Ovary (tissue), 3 donors: Measurements from ENCODE around the gene NINL.

Experiments used
- POLR2A ChIP-seq: fragments of 450-650 bp; IDR thresholded peaks from one replicate; pipeline ENCODE4 v1.6.1; 2017; ENCODE audit warnings: antibody characterized with exemption, mild to moderate bottlenecking, moderate library complexity
- TF ChIP-seq, protein P1 (sequence below), 3 donors: fragments of 450-650 bp in 2 of 3; fragments of 200-600 bp in 1 of 3; IDR thresholded peaks; one replicate each; pipeline versions ENCODE4 v1.5.1 to v1.8.0; 2016 to 2022; ENCODE audit warnings: antibody characterized with exemption in 3 of 3, mild to moderate bottlenecking in 1 of 3
- donor health status: DM: no; HTN: no; CAD: no.

DNA sequence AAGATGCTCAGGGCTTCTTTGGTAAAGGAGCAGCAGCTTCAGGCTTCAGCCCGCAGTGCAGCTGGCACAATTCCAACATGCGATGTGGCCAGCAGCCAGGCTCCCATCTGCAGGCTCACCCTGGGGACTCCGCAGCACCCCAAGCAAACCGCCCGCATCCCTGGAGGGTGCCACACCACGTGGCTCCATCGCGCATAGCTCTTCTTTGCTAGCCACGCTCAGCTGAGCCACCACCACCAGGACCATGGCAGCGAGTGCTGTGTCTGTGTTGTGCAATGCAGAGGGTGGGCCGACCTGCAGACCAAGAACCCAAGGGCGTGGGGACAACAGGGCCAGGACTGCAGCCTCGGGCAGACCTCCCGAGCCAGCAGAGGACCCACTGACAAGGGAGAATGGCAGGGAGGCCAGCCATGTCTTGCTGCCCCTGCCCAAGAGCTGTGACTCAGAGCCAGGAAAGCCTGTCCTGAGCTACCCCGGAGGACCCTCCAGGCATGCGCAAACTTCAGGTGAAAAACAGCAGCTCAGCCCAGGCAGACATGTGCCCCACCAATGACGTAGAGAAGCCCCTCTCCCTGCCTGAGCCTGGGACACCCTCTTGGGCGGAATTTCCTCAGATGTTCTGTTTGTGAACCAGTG is 90.0 kb downstream of the NINL start:
- TF ChIP-seq POLR2A: no peak
- TF ChIP-seq, protein P1, sequence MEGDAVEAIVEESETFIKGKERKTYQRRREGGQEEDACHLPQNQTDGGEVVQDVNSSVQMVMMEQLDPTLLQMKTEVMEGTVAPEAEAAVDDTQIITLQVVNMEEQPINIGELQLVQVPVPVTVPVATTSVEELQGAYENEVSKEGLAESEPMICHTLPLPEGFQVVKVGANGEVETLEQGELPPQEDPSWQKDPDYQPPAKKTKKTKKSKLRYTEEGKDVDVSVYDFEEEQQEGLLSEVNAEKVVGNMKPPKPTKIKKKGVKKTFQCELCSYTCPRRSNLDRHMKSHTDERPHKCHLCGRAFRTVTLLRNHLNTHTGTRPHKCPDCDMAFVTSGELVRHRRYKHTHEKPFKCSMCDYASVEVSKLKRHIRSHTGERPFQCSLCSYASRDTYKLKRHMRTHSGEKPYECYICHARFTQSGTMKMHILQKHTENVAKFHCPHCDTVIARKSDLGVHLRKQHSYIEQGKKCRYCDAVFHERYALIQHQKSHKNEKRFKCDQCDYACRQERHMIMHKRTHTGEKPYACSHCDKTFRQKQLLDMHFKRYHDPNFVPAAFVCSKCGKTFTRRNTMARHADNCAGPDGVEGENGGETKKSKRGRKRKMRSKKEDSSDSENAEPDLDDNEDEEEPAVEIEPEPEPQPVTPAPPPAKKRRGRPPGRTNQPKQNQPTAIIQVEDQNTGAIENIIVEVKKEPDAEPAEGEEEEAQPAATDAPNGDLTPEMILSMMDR (IDR thresholded peaks at IDR 0.05): no peak
